Measurements from ENCODE around the gene GDAP2. TPM values are rescaled to one million over a fixed set of nuclear protein-coding genes. Genes with fewer than 3 reads are reported as not detected.

GDAP2 gene
- total RNA-seq, 1 donor from 2014 or later: 21.5 TPM

GRCh38 chr1:117894078-117894477 lies 35.3 kb downstream of the GDAP2 start:
- Mint-ChIP-seq H3K4me1 (ENCODE audit: unreplicated experiment) (no peaks in the 10 kb centered on the region), H3K27ac (ENCODE audit: unreplicated experiment) (no peak overlapping the region), H3K36me3 (ENCODE audit: low read depth, unreplicated experiment) (no peaks in the 10 kb centered on the region), H3K4me3 (ENCODE audit: unreplicated experiment) (no peak overlapping the region), H3K9me3 (ENCODE audit: unreplicated experiment) (no peaks in the 10 kb centered on the region), H3K27me3 (ENCODE audit: unreplicated experiment) (no peaks in the 10 kb centered on the region)
- no peak for DNase-seq (ENCODE audit: low spot score)
- no peak for TF ChIP-seq CTCF (IDR thresholded peaks at IDR 0.05; ENCODE audit: unreplicated experiment)

GRCh38 chr1:117892512-117892911 lies 36.9 kb downstream of the GDAP2 start:
- H3K9me3 Mint-ChIP-seq (ENCODE audit: unreplicated experiment): no peaks in the 10 kb centered on the region
- no peak for TF ChIP-seq CTCF (IDR thresholded peaks at IDR 0.05; ENCODE audit: unreplicated experiment)
- no peak for DNase-seq (ENCODE audit: low spot score)
- no peak overlapping the region for H3K4me3 Mint-ChIP-seq (ENCODE audit: unreplicated experiment)
- no peaks in the 10 kb centered on the region for H3K4me1 Mint-ChIP-seq (ENCODE audit: unreplicated experiment)
- H3K36me3 Mint-ChIP-seq (ENCODE audit: low read depth, unreplicated experiment): no peaks in the 10 kb centered on the region
- H3K27ac Mint-ChIP-seq (ENCODE audit: unreplicated experiment): no peak overlapping the region
- no peaks in the 10 kb centered on the region for H3K27me3 Mint-ChIP-seq (ENCODE audit: unreplicated experiment)

GRCh38 chr1:117890452-117890851 lies 39.0 kb downstream of the GDAP2 start:
- Mint-ChIP-seq H3K27ac (ENCODE audit: unreplicated experiment) (no peak overlapping the region), H3K27me3 (ENCODE audit: unreplicated experiment) (no peaks in the 10 kb centered on the region), H3K4me1 (ENCODE audit: unreplicated experiment) (no peaks in the 10 kb centered on the region), H3K4me3 (ENCODE audit: unreplicated experiment) (no peak overlapping the region), H3K9me3 (ENCODE audit: unreplicated experiment) (no peaks in the 10 kb centered on the region), H3K36me3 (ENCODE audit: low read depth, unreplicated experiment) (no peaks in the 10 kb centered on the region)
- DNase-seq (ENCODE audit: low spot score): no peak
- TF ChIP-seq CTCF (IDR thresholded peaks at IDR 0.05; ENCODE audit: unreplicated experiment): no peak

GRCh38 chr1:117886101-117886795 lies 43.2 kb downstream of the GDAP2 start:
- Mint-ChIP-seq H3K9me3 (ENCODE audit: unreplicated experiment) (no peaks in the 10 kb centered on the region), H3K27me3 (ENCODE audit: unreplicated experiment) (no peaks in the 10 kb centered on the region), H3K27ac (ENCODE audit: unreplicated experiment) (no peak overlapping the region), H3K4me3 (ENCODE audit: unreplicated experiment) (no peak overlapping the region), H3K36me3 (ENCODE audit: low read depth, unreplicated experiment) (no peaks in the 10 kb centered on the region), H3K4me1 (ENCODE audit: unreplicated experiment) (no peaks in the 10 kb centered on the region)
- no peak for TF ChIP-seq CTCF (IDR thresholded peaks at IDR 0.05; ENCODE audit: unreplicated experiment)
- no peak for DNase-seq (ENCODE audit: low spot score)

- no peak for TF ChIP-seq CTCF (IDR thresholded peaks at IDR 0.05; ENCODE audit: unreplicated experiment)
- Mint-ChIP-seq H3K27me3 (ENCODE audit: unreplicated experiment) (no peaks in the 10 kb centered on the region), H3K4me1 (ENCODE audit: unreplicated experiment) (no peaks in the 10 kb centered on the region), H3K9me3 (ENCODE audit: unreplicated experiment) (no peaks in the 10 kb centered on the region), H3K36me3 (ENCODE audit: low read depth, unreplicated experiment) (no peaks in the 10 kb centered on the region), H3K27ac (ENCODE audit: unreplicated experiment) (no peak overlapping the region), H3K4me3 (ENCODE audit: unreplicated experiment) (no peak overlapping the region)
- no peak for DNase-seq (ENCODE audit: low spot score)
These were observed 45.8 kb downstream of the GDAP2 start for GRCh38 chr1:117883616-117884015.

All from endothelial cell (in vitro differentiated cells).